CD14-positive monocyte (primary cell): ENCODE data around the gene PHYHIPL. TPM values are rescaled to one million over a fixed set of nuclear protein-coding genes. Genes with fewer than 3 reads are reported as not detected.

Source experiments
- DNase-seq, 3 donors: peaks; one replicate each; pipeline ENCODE4 v3.0.0-alpha.2; 2011 to 2022
- H2AFZ ChIP-seq: 2 replicates; pipeline ENCODE4 v1.6.0; 2012; ENCODE audit warnings: mild to moderate bottlenecking, low read depth, low read length, inconsistent platforms; ENCODE audit not compliant: insufficient read depth, poor library complexity, severe bottlenecking
- H3K27ac ChIP-seq, 2 donors: 1 replicate in 1 of 2; 2 replicates in 1 of 2; pipeline ENCODE4 v1.5.1; 2012 to 2013; ENCODE audit warnings: low read length in 2 of 2, control low read depth in 1 of 2, inconsistent platforms in 1 of 2, low read depth in 1 of 2, mild to moderate bottlenecking in 1 of 2
- H3K27me3 ChIP-seq, 2 donors: one replicate each; pipeline versions ENCODE4 v1.6.0 to v1.6.1; 2011 to 2013; ENCODE audit warnings: low read length in 2 of 2; ENCODE audit not compliant: control insufficient read depth in 2 of 2, insufficient read depth in 2 of 2
- H3K36me3 ChIP-seq, 2 donors: replicated peaks in 1 of 2; 1 replicate in 1 of 2; 2 replicates in 1 of 2; pipeline versions ENCODE4 v1.5.1 to v1.6.1; 2012 to 2013; ENCODE audit warnings: low read length in 2 of 2, control low read depth in 1 of 2, inconsistent platforms in 1 of 2, mild to moderate bottlenecking in 1 of 2; ENCODE audit not compliant: insufficient read depth in 2 of 2, control insufficient read depth in 1 of 2
- H3K4me1 ChIP-seq, 2 donors: 1 replicate in 1 of 2; 2 replicates in 1 of 2; pipeline versions ENCODE4 v1.5.1 to v1.6.1; 2012 to 2013; ENCODE audit warnings: low read length in 2 of 2, control low read depth in 1 of 2, inconsistent platforms in 1 of 2, mild to moderate bottlenecking in 1 of 2, moderate library complexity in 1 of 2; ENCODE audit not compliant: insufficient read depth in 2 of 2, control insufficient read depth in 1 of 2
- H3K4me2 ChIP-seq: replicated peaks from 2 replicates; pipeline ENCODE3; 2012; ENCODE audit warnings: low read length, moderate library complexity, mild to moderate bottlenecking; ENCODE audit not compliant: poor library complexity, severe bottlenecking; ENCODE audit errors: extremely low read depth
- H3K4me3 ChIP-seq, 3 experiments: fragments of 200-600 bp in 1 of 3; sonication (generic) in 1 of 3; replicated peaks in 1 of 3; 1 replicate in 2 of 3; 2 replicates in 1 of 3; pipeline ENCODE4 v1.5.1; 2011 to 2013; ENCODE audit warnings: low read length in 3 of 3, mild to moderate bottlenecking in 3 of 3, control low read depth in 2 of 3, low read depth in 2 of 3, inconsistent platforms in 1 of 3, moderate library complexity in 1 of 3
- H3K79me2 ChIP-seq: 2 replicates; pipeline ENCODE4 v1.6.0; 2012; ENCODE audit warnings: mild to moderate bottlenecking, control low read depth, inconsistent platforms, low read length, moderate library complexity; ENCODE audit not compliant: insufficient read depth
- H3K9ac ChIP-seq: 2 replicates; pipeline ENCODE4 v1.6.0; 2017; ENCODE audit warnings: low read length, mild to moderate bottlenecking; ENCODE audit not compliant: insufficient read depth, poor library complexity, severe bottlenecking
- H3K9me3 ChIP-seq, 2 donors: replicated peaks in 1 of 2; 1 replicate in 1 of 2; 2 replicates in 1 of 2; pipeline versions ENCODE4 v1.5.1 to v1.6.1; 2012 to 2013; ENCODE audit warnings: low read length in 2 of 2, control low read depth in 1 of 2; ENCODE audit not compliant: control insufficient read depth in 1 of 2, insufficient read depth in 1 of 2
- H4K20me1 ChIP-seq: 2 replicates; pipeline ENCODE4 v1.6.0; 2012; ENCODE audit warnings: mild to moderate bottlenecking, low read length, control low read depth, moderate library complexity; ENCODE audit not compliant: insufficient read depth
- H3K27ac Mint-ChIP-seq, 7 donors: one replicate each; pipeline ENCODE4 v1.8.0; 2020; ENCODE audit warnings: mild to moderate bottlenecking in 7 of 7, mixed read lengths in 7 of 7, moderate library complexity in 6 of 7, inconsistent platforms in 2 of 7
- H3K27me3 Mint-ChIP-seq, 3 donors: one replicate each; pipeline ENCODE4 v1.8.0; 2021 to 2022; ENCODE audit warnings: low read depth in 3 of 3, mild to moderate bottlenecking in 3 of 3, mixed read lengths in 3 of 3, moderate library complexity in 3 of 3, inconsistent platforms in 1 of 3
- H3K36me3 Mint-ChIP-seq, 2 donors: one replicate each; pipeline ENCODE4 v1.8.0; 2020; ENCODE audit warnings: mixed read lengths in 2 of 2, inconsistent platforms in 1 of 2, mild to moderate bottlenecking in 1 of 2
- H3K4me1 Mint-ChIP-seq: one replicate; pipeline ENCODE4 v1.8.0; 2020; ENCODE audit warnings: mild to moderate bottlenecking, mixed read lengths
- H3K4me3 Mint-ChIP-seq, 2 donors: one replicate each; pipeline ENCODE4 v1.8.0; 2020; ENCODE audit warnings: mild to moderate bottlenecking in 2 of 2, mixed read lengths in 2 of 2, moderate library complexity in 1 of 2
- H3K9me3 Mint-ChIP-seq, 7 donors: one replicate each; pipeline ENCODE4 v1.8.0; 2020 to 2022; ENCODE audit warnings: mixed read lengths in 7 of 7, mild to moderate bottlenecking in 6 of 7, moderate library complexity in 6 of 7, inconsistent platforms in 2 of 7
- CTCF ChIP-seq: fragments of 200-600 bp; IDR thresholded peaks from one replicate; pipeline ENCODE4 v1.8.0; 2022; ENCODE audit warnings: antibody characterized with exemption, mild to moderate bottlenecking
- WGBS: methylation state at CpG from one replicate; pipeline ENCODE4 v1.1.5; 2013; ENCODE audit warnings: missing lambda C conversion rate; ENCODE audit not compliant: insufficient coverage; 5-methylcytosine and 5-hydroxymethylcytosine counted together
- intact Hi-C, 2 donors: fragments of 100-400 bp; cut with micrococcal nuclease; formaldehyde crosslinking; loops; one replicate each; pipeline versions ENCODE4 v1.15.0 to v1.15.1; 2023
- polyA plus RNA-seq, 3 donors: library from polyadenylated mRNA; depleted of rRNA in 1 of 3; unstranded in 2 of 3; stranded (reverse) in 1 of 3; fragments of 300-500 nt in 2 of 3; fragments of >200 nt in 1 of 3; fragmentation: Illumina TruSeq in 2 of 3; gene quantifications; 1 replicate in 2 of 3; 2 replicates in 1 of 3; pipeline ENCODE4 v1.2.3, GENCODE V29; 2012 to 2021

PHYHIPL gene
- polyA plus RNA-seq, 3 donors, result not detected

- peaks cover 0 to 3% (median 2%) of the 10 kb centered on the region in 3 donors for H3K27me3 Mint-ChIP-seq
- no peaks in the 10 kb centered on the region for H4K20me1 ChIP-seq
- WGBS, result 100% methylated on average over 1 of the region's 3 CpGs
- H3K4me2 ChIP-seq, result no peak overlapping the region
- H3K4me1 Mint-ChIP-seq, result no peaks in the 10 kb centered on the region
- no peaks in the 10 kb centered on the region for H3K79me2 ChIP-seq
- H3K4me1 ChIP-seq, result no peaks in the 10 kb centered on the region
- H3K9me3 Mint-ChIP-seq, result peaks cover 0 to 3% (median 2%) of the 10 kb centered on the region in 7 donors
- TF ChIP-seq CTCF, result no peak
- no peaks in the 10 kb centered on the region for H3K36me3 ChIP-seq
- no peaks in the 10 kb centered on the region for H3K9me3 ChIP-seq
- no peak overlapping the region for H3K4me3 Mint-ChIP-seq
- DNase-seq, result no peak
- H3K36me3 Mint-ChIP-seq, result no peaks in the 10 kb centered on the region
- H3K4me3 ChIP-seq, result no peak overlapping the region
- no peak overlapping the region for H3K27ac ChIP-seq
- no peak overlapping the region for H3K27ac Mint-ChIP-seq
- H2AFZ ChIP-seq, result no peak overlapping the region
- no peaks in the 10 kb centered on the region for H3K27me3 ChIP-seq
- intact Hi-C loops, result no loop called here
- H3K9ac ChIP-seq, result no peak overlapping the region
These were observed 94.0 kb downstream of the PHYHIPL start for GRCh38 chr10:59270492-59270891.

GRCh38 chr10:59271160-59271559 is 94.7 kb downstream of the PHYHIPL start:
- no peak for TF ChIP-seq CTCF
- Mint-ChIP-seq H3K27ac (no peak overlapping the region), H3K36me3 (no peaks in the 10 kb centered on the region), H3K9me3 (peaks cover 0 to 3% (median 2%) of the 10 kb centered on the region in 7 donors), H3K4me1 (no peaks in the 10 kb centered on the region), H3K4me3 (no peak overlapping the region), H3K27me3 (peaks cover 0 to 3% (median 2%) of the 10 kb centered on the region in 3 donors)
- no peak overlapping the region for H3K4me2 ChIP-seq
- no peak overlapping the region for H3K27ac ChIP-seq
- H3K9ac ChIP-seq, result no peak overlapping the region
- DNase-seq, result no peak
- no peak overlapping the region for H2AFZ ChIP-seq
- intact Hi-C loops, result no loop called here
- H3K4me1 ChIP-seq, result no peaks in the 10 kb centered on the region
- WGBS, result 67% methylated on average over 1 of the region's 4 CpGs
- no peaks in the 10 kb centered on the region for H3K36me3 ChIP-seq
- no peaks in the 10 kb centered on the region for H4K20me1 ChIP-seq
- H3K79me2 ChIP-seq, result no peaks in the 10 kb centered on the region
- no peak overlapping the region for H3K4me3 ChIP-seq
- H3K9me3 ChIP-seq, result no peaks in the 10 kb centered on the region
- no peaks in the 10 kb centered on the region for H3K27me3 ChIP-seq
